Glutamatergic neuron (in vitro differentiated cells): ENCODE data around the gene TPCN2. TPM values are rescaled to one million over a fixed set of nuclear protein-coding genes. Genes with fewer than 3 reads are reported as not detected.

ENCODE experiments used
- DNase-seq: peaks from one replicate; pipeline ENCODE4 v3.0.0; 2022
- H3K27ac Mint-ChIP-seq: one replicate; pipeline ENCODE4 v1.8.0; 2020; ENCODE audit warnings: mild to moderate bottlenecking, mixed read lengths, inconsistent platforms; ENCODE audit not compliant: unreplicated experiment
- H3K27me3 Mint-ChIP-seq: one replicate; pipeline ENCODE4 v1.8.0; 2020; ENCODE audit warnings: mild to moderate bottlenecking, moderate library complexity, mixed read lengths, inconsistent platforms; ENCODE audit not compliant: unreplicated experiment
- H3K36me3 Mint-ChIP-seq: one replicate; pipeline ENCODE4 v1.8.0; 2020; ENCODE audit warnings: mild to moderate bottlenecking, mixed read lengths, inconsistent platforms; ENCODE audit not compliant: unreplicated experiment
- H3K4me1 Mint-ChIP-seq: one replicate; pipeline ENCODE4 v1.8.0; 2020; ENCODE audit warnings: mild to moderate bottlenecking, low read depth, mixed read lengths, inconsistent platforms; ENCODE audit not compliant: unreplicated experiment
- H3K4me3 Mint-ChIP-seq: one replicate; pipeline ENCODE4 v1.8.0; 2020; ENCODE audit warnings: mild to moderate bottlenecking, mixed read lengths, inconsistent platforms; ENCODE audit not compliant: unreplicated experiment
- H3K9me3 Mint-ChIP-seq: one replicate; pipeline ENCODE4 v1.8.0; 2020; ENCODE audit warnings: mild to moderate bottlenecking, moderate library complexity, mixed read lengths, inconsistent platforms; ENCODE audit not compliant: unreplicated experiment
- total RNA-seq: library from RNA; stranded (reverse); fragmentation: NEBNext Ultra II Directional; extraction: Animal tissue kit (Norgen Biotek cat#: 25700); gene quantifications from one replicate; pipeline ENCODE4 v1.2.1, GENCODE V29; 2021; ENCODE audit not compliant: unreplicated experiment
- TF ChIP-seq, protein P1 (sequence below): fragments of 200-600 bp; sonication (generic); IDR thresholded peaks from one replicate; pipeline ENCODE4 v1.5.0; 2021; ENCODE audit not compliant: partially characterized antibody, unreplicated experiment

TPCN2 gene
- total RNA-seq, 1 donor from 2014 or later: 17.2 TPM

DNA sequence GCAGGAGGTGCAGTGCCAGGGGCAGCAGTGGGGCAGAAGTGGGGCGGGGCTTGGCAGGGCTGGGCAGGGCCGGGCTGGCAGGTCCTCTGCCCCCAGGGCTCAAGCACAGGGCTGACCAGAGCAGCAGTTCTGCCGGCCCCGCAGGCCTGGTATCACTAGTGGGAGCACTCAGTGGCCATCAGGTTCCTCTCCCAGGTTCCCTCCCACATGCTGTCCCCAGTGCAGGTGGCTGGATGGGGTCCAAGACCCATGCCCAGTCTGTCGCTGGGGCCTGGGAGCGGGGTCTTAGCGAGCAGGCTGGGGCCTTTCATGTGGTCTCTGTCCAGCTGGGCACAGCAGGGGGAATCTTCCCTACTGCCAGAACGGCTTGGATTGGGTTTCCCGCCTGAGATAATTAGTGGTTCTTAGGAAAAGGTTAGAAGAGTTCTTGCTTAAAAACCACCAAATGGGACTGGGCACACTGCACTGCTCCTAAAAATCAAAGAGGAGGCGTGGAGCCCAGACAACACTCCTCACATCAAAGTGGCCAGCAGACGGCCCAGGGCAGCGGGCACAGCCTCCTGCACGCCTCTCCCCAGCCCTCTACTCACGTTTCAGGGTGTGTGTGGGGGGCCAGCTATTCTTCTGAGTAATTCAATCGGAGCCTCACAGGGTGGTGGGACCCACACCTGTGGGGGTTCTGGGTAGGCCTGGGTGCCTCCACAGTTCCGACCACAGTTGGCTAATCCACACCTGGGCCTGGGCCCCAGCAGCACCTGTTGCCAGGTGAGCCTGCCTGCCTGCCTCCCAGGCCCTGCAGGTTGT, 45.6 kb downstream of the TPCN2 start:
- no peak overlapping the region for H3K4me3 Mint-ChIP-seq
- H3K27ac Mint-ChIP-seq: no peak overlapping the region
- peaks cover 6% of the 10 kb centered on the region for H3K27me3 Mint-ChIP-seq
- no peaks in the 10 kb centered on the region for H3K36me3 Mint-ChIP-seq
- TF ChIP-seq, protein P1, sequence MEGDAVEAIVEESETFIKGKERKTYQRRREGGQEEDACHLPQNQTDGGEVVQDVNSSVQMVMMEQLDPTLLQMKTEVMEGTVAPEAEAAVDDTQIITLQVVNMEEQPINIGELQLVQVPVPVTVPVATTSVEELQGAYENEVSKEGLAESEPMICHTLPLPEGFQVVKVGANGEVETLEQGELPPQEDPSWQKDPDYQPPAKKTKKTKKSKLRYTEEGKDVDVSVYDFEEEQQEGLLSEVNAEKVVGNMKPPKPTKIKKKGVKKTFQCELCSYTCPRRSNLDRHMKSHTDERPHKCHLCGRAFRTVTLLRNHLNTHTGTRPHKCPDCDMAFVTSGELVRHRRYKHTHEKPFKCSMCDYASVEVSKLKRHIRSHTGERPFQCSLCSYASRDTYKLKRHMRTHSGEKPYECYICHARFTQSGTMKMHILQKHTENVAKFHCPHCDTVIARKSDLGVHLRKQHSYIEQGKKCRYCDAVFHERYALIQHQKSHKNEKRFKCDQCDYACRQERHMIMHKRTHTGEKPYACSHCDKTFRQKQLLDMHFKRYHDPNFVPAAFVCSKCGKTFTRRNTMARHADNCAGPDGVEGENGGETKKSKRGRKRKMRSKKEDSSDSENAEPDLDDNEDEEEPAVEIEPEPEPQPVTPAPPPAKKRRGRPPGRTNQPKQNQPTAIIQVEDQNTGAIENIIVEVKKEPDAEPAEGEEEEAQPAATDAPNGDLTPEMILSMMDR: no peak
- no peak for DNase-seq
- no peaks in the 10 kb centered on the region for H3K4me1 Mint-ChIP-seq
- peaks cover 4% of the 10 kb centered on the region for H3K9me3 Mint-ChIP-seq

DNA sequence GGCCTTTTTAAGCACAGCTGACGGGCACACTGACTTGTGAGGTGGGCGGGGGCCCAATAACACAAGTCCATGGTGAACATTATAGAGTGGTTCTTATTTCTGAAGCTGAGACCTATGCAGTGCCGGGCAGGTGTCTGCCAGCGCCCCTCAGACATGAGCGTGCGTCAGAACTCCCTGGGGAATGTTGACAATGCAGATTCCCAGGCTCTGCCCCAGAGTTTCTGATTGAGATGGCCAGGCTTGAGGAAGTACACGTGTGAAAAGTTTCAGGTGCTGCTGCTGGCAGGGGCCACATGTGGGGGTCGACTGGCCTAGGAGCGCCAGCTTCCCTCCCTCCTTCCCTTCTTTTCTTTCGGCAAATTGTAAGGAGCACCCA, 46.2 kb downstream of the TPCN2 start:
- Mint-ChIP-seq H3K27me3 (peaks cover 6% of the 10 kb centered on the region), H3K4me3 (no peak overlapping the region), H3K4me1 (no peaks in the 10 kb centered on the region), H3K36me3 (no peaks in the 10 kb centered on the region), H3K9me3 (peaks cover 4% of the 10 kb centered on the region), H3K27ac (no peak overlapping the region)
- DNase-seq: no peak
- TF ChIP-seq, protein P1: no peak

DNA sequence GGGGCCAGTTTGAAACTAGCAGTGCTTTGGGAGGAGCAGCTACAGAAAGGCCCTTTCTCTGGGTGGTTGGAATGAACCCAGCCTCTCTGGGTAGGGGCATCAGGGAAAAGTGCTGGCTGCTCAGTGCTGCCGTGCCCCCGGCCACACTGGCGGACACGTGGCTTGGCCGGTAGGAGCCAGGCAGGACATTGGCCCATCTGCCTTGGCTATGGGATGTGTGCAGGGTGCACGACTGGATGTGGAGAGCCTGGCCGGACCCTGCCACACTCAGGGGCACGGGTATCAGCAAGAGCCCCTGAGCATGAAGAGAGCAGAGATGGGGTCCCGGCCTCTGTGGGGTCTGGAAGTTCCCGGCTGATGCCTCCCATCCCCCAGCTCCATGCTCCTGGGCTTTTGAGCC, 46.6 kb downstream of the TPCN2 start:
- no peaks in the 10 kb centered on the region for H3K4me1 Mint-ChIP-seq
- H3K27me3 Mint-ChIP-seq: peaks cover 6% of the 10 kb centered on the region
- no peak overlapping the region for H3K27ac Mint-ChIP-seq
- H3K36me3 Mint-ChIP-seq: no peaks in the 10 kb centered on the region
- no peak for DNase-seq
- peaks cover 4% of the 10 kb centered on the region for H3K9me3 Mint-ChIP-seq
- TF ChIP-seq, protein P1: no peak
- H3K4me3 Mint-ChIP-seq: no peak overlapping the region

DNA sequence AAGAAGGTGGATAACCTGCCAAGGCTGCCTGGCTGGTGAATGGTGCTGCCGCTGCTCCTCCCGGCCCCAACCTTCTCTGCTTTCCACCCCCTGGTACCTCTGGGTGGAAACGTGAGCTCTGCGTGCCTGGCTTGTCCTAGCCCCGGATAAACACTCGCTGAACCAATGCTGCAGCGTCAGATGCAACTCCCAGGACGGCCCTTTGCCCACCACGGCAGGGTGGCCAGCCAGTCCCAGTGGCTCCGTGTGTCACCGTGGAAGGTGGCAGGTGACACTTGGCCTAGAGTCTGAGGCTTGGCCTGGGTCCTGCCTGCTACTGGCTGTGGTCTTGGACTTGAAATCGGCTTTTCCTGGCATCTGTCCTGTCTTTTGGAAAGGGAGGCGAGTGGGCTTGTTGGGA, 47.7 kb downstream of the TPCN2 start:
- no peaks in the 10 kb centered on the region for H3K4me1 Mint-ChIP-seq
- no peak overlapping the region for H3K27ac Mint-ChIP-seq
- peaks cover 4% of the 10 kb centered on the region for H3K9me3 Mint-ChIP-seq
- no peak overlapping the region for H3K4me3 Mint-ChIP-seq
- H3K36me3 Mint-ChIP-seq: no peaks in the 10 kb centered on the region
- no peak for DNase-seq
- TF ChIP-seq, protein P1: no peak
- H3K27me3 Mint-ChIP-seq: peaks cover 6% of the 10 kb centered on the region

DNA sequence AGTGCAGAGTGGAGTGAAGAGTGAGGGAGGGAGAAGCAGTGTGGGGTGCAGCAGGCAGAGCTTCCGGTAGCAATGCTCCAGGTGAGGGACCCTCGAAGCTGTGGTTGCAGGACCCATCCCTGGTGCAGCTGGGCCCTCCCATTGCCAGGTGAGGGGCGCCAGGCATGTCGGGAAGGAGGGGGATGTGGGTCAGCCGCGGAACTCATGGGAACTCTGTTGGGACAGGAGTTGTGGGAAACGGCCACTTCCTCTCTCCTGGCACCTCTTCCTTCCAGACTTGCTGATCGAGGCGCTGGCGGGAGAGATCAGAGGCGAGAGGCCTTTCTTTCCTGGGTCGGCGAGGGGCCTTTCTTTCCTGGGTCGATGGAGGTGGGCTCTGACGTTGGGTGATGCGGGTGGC, 48.5 kb downstream of the TPCN2 start:
- Mint-ChIP-seq H3K9me3 (peaks cover 2% of the 10 kb centered on the region), H3K27ac (no peak overlapping the region), H3K27me3 (peaks cover 6% of the 10 kb centered on the region), H3K4me3 (no peak overlapping the region), H3K4me1 (no peaks in the 10 kb centered on the region), H3K36me3 (no peaks in the 10 kb centered on the region)
- TF ChIP-seq, protein P1: no peak
- peak; percentile 16 for DNase-seq
